HG03045 (cell line): ENCODE data around the gene CABYR.
"Not testable (repeated sequence)": the region's sequence is repeated elsewhere in the genome, so short reads cannot be mapped to it uniquely, and the experiment has no call there.

ENCODE experiments used
- ATAC-seq: cut with Tn5 transposase; IDR thresholded peaks from one replicate; pipeline ENCODE4 v1.9.1; 2021; ENCODE audit warnings: mild to moderate bottlenecking, moderate library complexity; ENCODE audit not compliant: unreplicated experiment

The CABYR gene

GRCh38 chr18:24127735-24128134 is 11.1 kb upstream of the CABYR start:
- ATAC-seq = no peak

- no peak for ATAC-seq
Measured at GRCh38 chr18:24128700-24129099, 10.2 kb upstream of the CABYR start.

GRCh38 chr18:24130494-24130893 is 8.4 kb upstream of the CABYR start:
- ATAC-seq = no peak

- no peak for ATAC-seq
Measured at GRCh38 chr18:24136967-24137373, 1.9 kb upstream of the CABYR start.

- ATAC-seq = no peak
Measured at GRCh38 chr18:24138409-24138788, 463 bp upstream of the CABYR start.

GRCh38 chr18:24140697-24141096 is 1.8 kb downstream of the CABYR start:
- no peak for ATAC-seq

GRCh38 chr18:24142376-24142775 is 3.5 kb downstream of the CABYR start:
- no peak for ATAC-seq

GRCh38 chr18:24149591-24149990 is 10.7 kb downstream of the CABYR start:
- not testable (repeated sequence) for ATAC-seq

GRCh38 chr18:24153397-24153796 is 14.5 kb downstream of the CABYR start:
- no peak for ATAC-seq

GRCh38 chr18:24157855-24158254 is 19.0 kb downstream of the CABYR start:
- no peak for ATAC-seq

- ATAC-seq = no peak
Measured at GRCh38 chr18:24160086-24160485, 21.2 kb downstream of the CABYR start.

GRCh38 chr18:24161304-24161703 is 22.4 kb downstream of the CABYR start:
- no peak for ATAC-seq

- no peak for ATAC-seq
Measured at GRCh38 chr18:24168496-24168895, 29.6 kb downstream of the CABYR start.

- ATAC-seq = no peak
Measured at GRCh38 chr18:24170360-24170759, 31.5 kb downstream of the CABYR start.

GRCh38 chr18:24173997-24174396 is 35.1 kb downstream of the CABYR start:
- ATAC-seq = no peak

GRCh38 chr18:24176727-24177416 is 38.0 kb downstream of the CABYR start:
- ATAC-seq = peak; percentile 67

- no peak for ATAC-seq
Measured at GRCh38 chr18:24177499-24178133, 38.8 kb downstream of the CABYR start.

GRCh38 chr18:24180048-24180447 is 41.2 kb downstream of the CABYR start:
- ATAC-seq = no peak

GRCh38 chr18:24181806-24182205 is 42.9 kb downstream of the CABYR start:
- ATAC-seq = no peak

- ATAC-seq = no peak
Measured at GRCh38 chr18:24185805-24186204, 46.9 kb downstream of the CABYR start.

GRCh38 chr18:24187049-24187448 is 48.2 kb downstream of the CABYR start:
- no peak for ATAC-seq

GRCh38 chr18:24187689-24188088 is 48.8 kb downstream of the CABYR start:
- no peak for ATAC-seq

- ATAC-seq = no peak
Measured at GRCh38 chr18:24188120-24188519, 49.3 kb downstream of the CABYR start.
